WTC11 (cell line): ENCODE measurements around the gene FATE1. TPM values are rescaled to one million over a fixed set of nuclear protein-coding genes. Genes with fewer than 3 reads are reported as not detected.

Experiments used
- ATAC-seq: fragments of 200-7000 bp; cut with Tn5 transposase; 2 replicates; pipeline ENCODE4 v1.10.0; 2021; ENCODE audit warnings: mild to moderate bottlenecking, moderate library complexity
- CTCF ChIA-PET: fragments of 300-600 bp; sonication (Branson Sonifier 250); formaldehyde crosslinking; loops from one replicate; lab custom pipeline; 2021; ENCODE audit warnings: antibody characterized with exemption; lab: Charles Lee
- POLR2A ChIA-PET: fragments of 350-600 bp; sonication (Branson Sonifier 250); formaldehyde crosslinking; loops from one replicate; lab custom pipeline; 2021; ENCODE audit warnings: antibody characterized with exemption; lab: Charles Lee
- DNase-seq: peaks from one replicate; pipeline ENCODE4 v3.0.0; 2021; ENCODE audit warnings: low spot score
- H3K27ac Mint-ChIP-seq: 2 replicates; pipeline ENCODE4 v1.8.0; 2021; ENCODE audit warnings: mixed read lengths
- H3K27me3 Mint-ChIP-seq: 2 replicates; pipeline ENCODE4 v1.8.0; 2021; ENCODE audit warnings: low read depth, mild to moderate bottlenecking, moderate library complexity, mixed read lengths
- H3K36me3 Mint-ChIP-seq: 2 replicates; pipeline ENCODE4 v1.8.0; 2021; ENCODE audit warnings: mixed read lengths
- H3K4me1 Mint-ChIP-seq: 2 replicates; pipeline ENCODE4 v1.8.0; 2022; ENCODE audit warnings: mixed read lengths
- H3K4me3 Mint-ChIP-seq: 2 replicates; pipeline ENCODE4 v1.8.0; 2021; ENCODE audit warnings: mild to moderate bottlenecking, moderate library complexity, mixed read lengths
- H3K9me3 Mint-ChIP-seq: 2 replicates; pipeline ENCODE4 v1.8.0; 2021; ENCODE audit warnings: mixed read lengths
- AR ChIP-seq: fragments of 250-450 bp; sonication (Bioruptor Pico); IDR thresholded peaks from 2 replicates; pipeline ENCODE4 v1.9.0; 2021; ENCODE audit warnings: mild to moderate bottlenecking
- ATF3 ChIP-seq: sonication (generic); formaldehyde crosslinking; conservative IDR thresholded peaks from 2 replicates; pipeline ENCODE4 v1.8.1; 2022; ENCODE audit warnings: mild to moderate bottlenecking, missing genetic modification reagents
- CREB1 ChIP-seq: sonication (generic); formaldehyde crosslinking; IDR thresholded peaks from 2 replicates; pipeline ENCODE4 v1.8.0; 2023; ENCODE audit warnings: mild to moderate bottlenecking, missing genetic modification reagents
- CREM ChIP-seq: sonication (generic); formaldehyde crosslinking; IDR thresholded peaks from 2 replicates; pipeline ENCODE4 v1.8.1; 2022; ENCODE audit warnings: mild to moderate bottlenecking, missing genetic modification reagents, moderate library complexity
- ETV6 ChIP-seq: sonication (generic); formaldehyde crosslinking; IDR thresholded peaks from 2 replicates; pipeline ENCODE4 v1.8.1; 2022; ENCODE audit warnings: mild to moderate bottlenecking, missing genetic modification reagents
- FOXP4 ChIP-seq: sonication (generic); formaldehyde crosslinking; IDR thresholded peaks from 2 replicates; pipeline ENCODE4 v1.8.0; 2022; ENCODE audit warnings: mild to moderate bottlenecking, missing genetic modification reagents
- HMGXB4 ChIP-seq: sonication (generic); formaldehyde crosslinking; IDR thresholded peaks from 2 replicates; pipeline ENCODE4 v1.8.1; 2023; ENCODE audit warnings: mild to moderate bottlenecking, moderate library complexity, missing genetic modification reagents
- IRF2 ChIP-seq: sonication (generic); formaldehyde crosslinking; IDR thresholded peaks from 2 replicates; pipeline ENCODE4 v1.8.0; 2022; ENCODE audit warnings: low read depth, missing genetic modification reagents, borderline replicate concordance
- NFE2L1 ChIP-seq: sonication (generic); formaldehyde crosslinking; IDR thresholded peaks from 2 replicates; pipeline ENCODE4 v1.8.1; 2023; ENCODE audit warnings: missing genetic modification reagents
- NFYB ChIP-seq: sonication (generic); formaldehyde crosslinking; conservative IDR thresholded peaks from 2 replicates; pipeline ENCODE4 v1.8.0; 2022; ENCODE audit warnings: low read depth, missing genetic modification reagents
- NR3C1 ChIP-seq: sonication (generic); formaldehyde crosslinking; conservative IDR thresholded peaks from 2 replicates; pipeline ENCODE4 v1.8.1; 2023; ENCODE audit warnings: low read depth, mild to moderate bottlenecking, missing genetic modification reagents
- OVOL2 ChIP-seq: fragments of 250-450 bp; sonication (Bioruptor Pico); IDR thresholded peaks from 2 replicates; pipeline ENCODE4 v1.9.0; 2021; ENCODE audit warnings: mild to moderate bottlenecking, borderline replicate concordance
- RELA ChIP-seq: sonication (generic); formaldehyde crosslinking; IDR thresholded peaks from 2 replicates; pipeline ENCODE4 v1.8.1; 2022; ENCODE audit warnings: missing genetic modification reagents, mild to moderate bottlenecking, borderline replicate concordance
- SMAD4 ChIP-seq: sonication (generic); formaldehyde crosslinking; IDR thresholded peaks from 2 replicates; pipeline ENCODE4 v1.8.0; 2022; ENCODE audit warnings: mild to moderate bottlenecking, missing genetic modification reagents
- TCF7 ChIP-seq: sonication (generic); formaldehyde crosslinking; IDR thresholded peaks from 2 replicates; pipeline ENCODE4 v1.8.0; 2022; ENCODE audit warnings: mild to moderate bottlenecking, low read depth, missing genetic modification reagents, moderate library complexity
- TEAD4 ChIP-seq: sonication (generic); formaldehyde crosslinking; IDR thresholded peaks from 2 replicates; pipeline ENCODE4 v1.8.0; 2022; ENCODE audit warnings: mild to moderate bottlenecking, missing genetic modification reagents
- TP53 ChIP-seq: sonication (generic); formaldehyde crosslinking; IDR thresholded peaks from 2 replicates; pipeline ENCODE4 v1.8.1; 2023; ENCODE audit warnings: mild to moderate bottlenecking, missing genetic modification reagents
- ZBTB43 ChIP-seq: sonication (generic); formaldehyde crosslinking; IDR thresholded peaks from 2 replicates; pipeline ENCODE4 v1.8.1; 2023; ENCODE audit warnings: mild to moderate bottlenecking, missing genetic modification reagents
- ZNF232 ChIP-seq: sonication (generic); formaldehyde crosslinking; IDR thresholded peaks from 2 replicates; pipeline ENCODE4 v1.8.0; 2022; ENCODE audit warnings: mild to moderate bottlenecking, missing genetic modification reagents
- ZNF263 ChIP-seq: sonication (generic); formaldehyde crosslinking; IDR thresholded peaks from 2 replicates; pipeline ENCODE4 v1.8.1; 2022; ENCODE audit warnings: low read depth, mild to moderate bottlenecking, moderate library complexity, missing genetic modification reagents
- ZNF281 ChIP-seq: sonication (generic); formaldehyde crosslinking; IDR thresholded peaks from 2 replicates; pipeline ENCODE4 v1.8.0; 2023; ENCODE audit warnings: mild to moderate bottlenecking, missing genetic modification reagents
- ZNF423 ChIP-seq: fragments of 250-450 bp; sonication (Bioruptor Pico); IDR thresholded peaks from 2 replicates; pipeline ENCODE4 v2.1.2; 2022; ENCODE audit warnings: mild to moderate bottlenecking, moderate library complexity
- ZNF425 ChIP-seq: fragments of 250-450 bp; sonication (Bioruptor Pico); conservative IDR thresholded peaks from 2 replicates; pipeline ENCODE4 v1.9.0; 2021; ENCODE audit warnings: mild to moderate bottlenecking
- ZNF671 ChIP-seq: fragments of 250-450 bp; sonication (Bioruptor Pico); IDR thresholded peaks from 2 replicates; pipeline ENCODE4 v1.8.0; 2021; ENCODE audit warnings: mild to moderate bottlenecking
- total RNA-seq: library from RNA; stranded (reverse); gene quantifications from 3 replicates; pipeline ENCODE4 v1.2.3, GENCODE V29; 2021

The FATE1 gene
- total RNA-seq, 1 experiment from 2014 or later = not detected

- ChIA-PET CTCF (interaction anchor here (0.6 to 3.0 kb wide), 21 partner anchors 8 to 1068 kb away, joined by 3 to 22 read pairs (median 7); partner anchors contain the start of genes GABRA3 and GABRQ), POLR2A (no interaction called here)
- DNase-seq (no peak), ATAC-seq (peak; percentile 14)
- Mint-ChIP-seq H3K27me3 (peaks cover 6% of the 10 kb centered on the region), H3K9me3 (no peaks in the 10 kb centered on the region), H3K27ac (no peak overlapping the region), H3K36me3 (no peaks in the 10 kb centered on the region), H3K4me3 (no peak overlapping the region), H3K4me1 (peaks cover 13% of the 10 kb centered on the region)
- TF ChIP-seq NFYB (CRISPR knock-in tag) (no peak), TP53 (CRISPR knock-in tag) (no peak), TCF7 (no peak), ZNF425 (CRISPR knock-in tag) (no peak), CREB1 (CRISPR knock-in tag) (no peak), RELA (no peak), CREM (no peak), NFE2L1 (CRISPR knock-in tag) (no peak), SMAD4 (CRISPR knock-in tag) (no peak), NR3C1 (no peak), FOXP4 (no peak), ZNF232 (no peak), ZNF263 (CRISPR knock-in tag) (no peak), IRF2 (CRISPR knock-in tag) (no peak), AR (CRISPR knock-in tag) (no peak), ATF3 (no peak)
These were observed 38.2 kb downstream of the FATE1 start for GRCh38 chrX:151754047-151754429.

- no peak for DNase-seq
- Mint-ChIP-seq H3K27me3 (peaks cover 6% of the 10 kb centered on the region), H3K9me3 (no peaks in the 10 kb centered on the region), H3K36me3 (no peaks in the 10 kb centered on the region), H3K4me3 (no peak overlapping the region), H3K4me1 (peaks cover 7% of the 10 kb centered on the region), H3K27ac (no peak overlapping the region)
- CTCF ChIA-PET = interaction anchor here (1.7 kb wide), 1 partner anchor 32 kb away, joined by 8 read pairs; no protein-coding TSS in a partner anchor
- TF ChIP-seq ZBTB43 (CRISPR knock-in tag) (no peak), ZNF281 (CRISPR knock-in tag) (no peak), NR3C1 (no peak), ZNF423 (CRISPR knock-in tag) (no peak), ZNF671 (CRISPR knock-in tag) (no peak), ETV6 (CRISPR knock-in tag) (no peak), TEAD4 (no peak), HMGXB4 (CRISPR knock-in tag) (no peak), OVOL2 (CRISPR knock-in tag) (no peak)
- no peak for ATAC-seq
- POLR2A ChIA-PET = no interaction called here
These were observed 38.9 kb downstream of the FATE1 start for GRCh38 chrX:151754641-151755215.
